Fibroblast of gingiva (primary cell): ENCODE results near the gene OR2T5.
"Not testable (repeated sequence)": the region's sequence is repeated elsewhere in the genome, so short reads cannot be mapped to it uniquely, and the experiment has no call there.

ENCODE experiments used
- DNase-seq: peaks from one replicate; pipeline ENCODE4 v3.0.0-alpha.2; 2011; ENCODE audit warnings: low read depth

Gene OR2T5, protein sequence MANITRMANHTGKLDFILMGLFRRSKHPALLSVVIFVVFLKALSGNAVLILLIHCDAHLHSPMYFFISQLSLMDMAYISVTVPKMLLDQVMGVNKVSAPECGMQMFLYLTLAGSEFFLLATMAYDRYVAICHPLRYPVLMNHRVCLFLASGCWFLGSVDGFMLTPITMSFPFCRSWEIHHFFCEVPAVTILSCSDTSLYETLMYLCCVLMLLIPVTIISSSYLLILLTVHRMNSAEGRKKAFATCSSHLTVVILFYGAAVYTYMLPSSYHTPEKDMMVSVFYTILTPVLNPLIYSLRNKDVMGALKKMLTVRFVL

GRCh38 chr1:248488289-248488688 is at the start of gene OR2T5:
Gene OR2T5, plus strand, starts transcription at chr1:248488589. Its CDS starts 0 bp downstream, at chr1:248488589.
- DNase-seq: not testable (repeated sequence)

DNA sequence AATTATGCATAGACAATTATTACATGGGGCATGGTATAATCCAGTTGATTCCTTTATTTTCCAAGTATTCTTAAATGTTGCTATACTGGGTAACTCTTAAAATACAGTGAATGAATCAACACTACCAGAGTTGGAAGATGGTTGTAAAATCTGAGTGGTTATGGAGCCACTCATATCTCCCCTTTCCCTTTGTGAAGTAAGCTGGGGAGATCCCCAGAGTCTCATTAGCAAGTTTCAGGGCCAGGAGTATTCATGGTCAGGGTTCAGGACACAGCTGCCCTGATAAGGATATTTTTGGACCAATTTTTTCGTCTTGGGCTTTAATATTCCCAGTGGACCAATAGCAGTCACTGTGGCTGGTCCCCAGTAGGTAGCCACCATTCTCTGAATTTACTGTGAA is 49.7 kb upstream of the OR2T5 start:
- not testable (repeated sequence) for DNase-seq

GRCh38 chr1:248439283-248439682 is 49.1 kb upstream of the OR2T5 start:
- DNase-seq: not testable (repeated sequence)

- not testable (repeated sequence) for DNase-seq
Measured at GRCh38 chr1:248442500-248443277, 45.7 kb upstream of the OR2T5 start.

DNA sequence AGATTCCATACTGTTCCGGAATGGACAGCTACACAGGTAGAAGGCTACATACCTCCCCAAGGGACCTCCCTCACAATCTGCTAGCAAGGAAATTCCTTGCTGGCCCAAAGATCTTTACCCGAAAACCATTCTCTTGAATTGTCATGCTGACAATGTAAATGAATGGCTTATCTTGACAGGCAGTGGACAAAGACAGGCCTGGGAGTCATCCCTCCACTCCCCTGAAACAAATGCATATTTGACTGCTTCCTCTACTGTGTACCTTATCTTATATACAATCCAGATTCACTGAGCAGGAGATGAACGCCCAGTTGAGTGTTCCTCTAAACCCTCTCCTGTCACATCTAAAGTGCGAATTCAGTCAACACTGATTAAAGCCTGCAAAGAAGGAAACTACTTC is 43.8 kb upstream of the OR2T5 start:
- DNase-seq: not testable (repeated sequence)

DNA sequence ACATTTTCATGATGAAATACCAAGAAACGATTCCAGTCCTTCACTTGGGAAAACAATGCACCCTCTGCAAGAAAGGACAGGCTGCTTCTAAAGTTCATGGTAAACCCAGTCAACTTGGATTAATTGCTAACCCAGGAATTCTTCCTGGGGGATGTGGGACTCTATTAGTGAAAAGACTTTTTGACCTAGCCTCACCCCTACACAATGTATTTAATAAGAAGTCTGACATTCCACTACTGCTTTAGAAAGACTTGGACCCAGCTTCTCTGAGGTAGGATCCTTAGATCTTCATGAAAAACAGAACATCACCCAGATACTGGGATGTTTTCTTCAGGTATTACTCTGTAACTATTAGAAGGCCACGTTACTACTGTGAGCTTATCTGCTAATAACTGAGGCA is 43.0 kb upstream of the OR2T5 start, which contains the start of gene OR2T2:
TSS of gene OR2T2 (plus strand) at position 239 of the 400 bp plus-strand sequence. CDS start 7,161 bp downstream, outside the sequence.
- DNase-seq: not testable (repeated sequence)

GRCh38 chr1:248448409-248449074 is 39.8 kb upstream of the OR2T5 start:
- not testable (repeated sequence) for DNase-seq

GRCh38 chr1:248449821-248450465 is 38.4 kb upstream of the OR2T5 start:
- not testable (repeated sequence) for DNase-seq

DNA sequence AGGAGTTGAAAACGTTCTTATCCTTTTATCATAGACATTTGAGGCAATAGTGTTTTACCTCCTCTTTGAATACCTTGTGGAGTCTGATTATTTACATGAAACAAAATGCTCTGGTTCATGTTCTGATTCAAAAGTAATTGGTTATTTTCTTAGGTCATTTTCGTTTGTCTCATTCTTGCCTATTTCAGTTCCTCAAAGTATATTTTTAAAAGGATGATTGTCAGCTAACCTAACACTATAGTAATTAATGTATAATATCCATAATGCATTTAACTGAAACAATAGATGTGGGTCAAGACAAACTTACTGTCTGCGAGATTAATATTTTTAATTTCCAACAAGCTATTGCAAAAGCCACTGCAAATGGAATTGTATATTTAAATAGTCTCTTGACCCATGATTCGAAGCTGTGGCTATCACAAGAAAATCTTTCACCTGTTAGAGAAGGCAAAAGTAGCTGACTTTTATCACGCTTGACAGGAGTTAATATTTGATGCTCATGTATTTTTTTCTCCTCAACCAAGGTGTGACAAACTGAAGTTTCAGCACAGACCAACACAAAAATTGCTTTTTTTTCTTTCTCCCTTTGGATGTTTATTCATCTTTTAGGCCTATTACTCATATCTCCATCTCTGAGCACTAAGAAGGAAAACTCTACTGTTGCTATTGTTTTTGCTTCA is 37.8 kb upstream of the OR2T5 start:
- DNase-seq: not testable (repeated sequence)

DNA sequence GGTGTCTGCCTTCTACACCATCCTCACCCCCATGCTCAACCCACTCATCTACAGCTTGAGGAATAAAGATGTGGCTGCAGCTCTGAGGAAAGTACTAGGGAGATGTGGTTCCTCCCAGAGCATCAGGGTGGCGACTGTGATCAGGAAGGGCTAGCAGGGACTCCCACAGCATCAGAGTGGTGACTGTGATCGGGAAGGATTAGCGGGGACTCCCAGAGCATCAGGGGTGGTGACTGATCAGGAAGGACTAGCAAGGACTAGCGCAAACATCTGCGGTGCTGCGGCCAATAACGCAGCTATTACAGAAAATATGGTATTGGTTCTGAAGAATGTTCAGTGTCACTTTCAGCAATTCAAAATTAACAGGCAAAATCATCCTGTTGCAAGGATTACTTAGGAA is 34.8 kb upstream of the OR2T5 start:
- DNase-seq: not testable (repeated sequence)

GRCh38 chr1:248455045-248455444 is 33.3 kb upstream of the OR2T5 start:
- not testable (repeated sequence) for DNase-seq

- not testable (repeated sequence) for DNase-seq
Measured at GRCh38 chr1:248456635-248457034, 31.8 kb upstream of the OR2T5 start.

- DNase-seq: not testable (repeated sequence)
Measured at GRCh38 chr1:248459117-248459516, 29.3 kb upstream of the OR2T5 start.

GRCh38 chr1:248471154-248471553 is 17.2 kb upstream of the OR2T5 start:
- DNase-seq: no peak

DNA sequence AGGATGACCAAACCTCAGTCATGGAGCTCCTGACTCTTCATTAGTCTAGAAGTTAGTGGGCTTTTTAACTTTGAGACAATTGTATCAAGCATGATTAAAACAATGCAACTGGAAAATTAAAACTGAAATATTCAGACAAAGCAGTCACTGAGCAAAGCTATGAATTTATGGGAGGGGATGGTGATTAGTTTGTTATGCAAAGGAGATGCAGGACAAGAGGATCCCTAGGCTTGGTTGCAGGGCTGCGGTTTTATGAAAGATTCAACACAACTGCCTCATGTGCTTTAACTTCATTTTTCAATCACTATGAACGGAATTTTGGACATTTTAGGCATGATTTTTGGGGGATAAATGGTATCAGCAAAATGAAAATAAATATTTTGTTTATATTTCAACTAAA is 16.3 kb upstream of the OR2T5 start:
- not testable (repeated sequence) for DNase-seq

DNA sequence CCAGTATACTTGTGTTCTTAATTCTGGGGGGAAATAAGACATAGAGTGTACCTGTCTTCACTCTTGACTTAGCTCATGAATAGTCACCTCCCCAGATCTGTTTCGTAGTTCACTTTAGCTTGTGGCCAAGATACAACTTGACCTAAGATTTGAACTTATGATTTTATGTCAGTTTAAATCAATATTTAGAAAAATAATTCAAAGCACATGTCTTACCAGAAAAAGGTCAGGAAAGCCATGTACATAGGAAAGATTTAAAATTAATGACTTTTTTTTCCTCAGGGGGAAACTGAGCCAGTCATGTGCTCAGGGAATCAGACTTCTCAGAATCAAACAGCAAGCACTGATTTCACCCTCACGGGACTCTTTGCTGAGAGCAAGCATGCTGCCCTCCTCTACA is 15.3 kb upstream of the OR2T5 start, which contains the start of gene OR2T3:
TSS of gene OR2T3 (plus strand) at position 301 of the 400 bp plus-strand sequence. CDS start at position 301, 0 bp downstream.
- DNase-seq: not testable (repeated sequence)

- not testable (repeated sequence) for DNase-seq
Measured at GRCh38 chr1:248475660-248476059, 12.7 kb upstream of the OR2T5 start.

GRCh38 chr1:248481686-248482579 is 6.5 kb upstream of the OR2T5 start:
- DNase-seq: not testable (repeated sequence)

DNA sequence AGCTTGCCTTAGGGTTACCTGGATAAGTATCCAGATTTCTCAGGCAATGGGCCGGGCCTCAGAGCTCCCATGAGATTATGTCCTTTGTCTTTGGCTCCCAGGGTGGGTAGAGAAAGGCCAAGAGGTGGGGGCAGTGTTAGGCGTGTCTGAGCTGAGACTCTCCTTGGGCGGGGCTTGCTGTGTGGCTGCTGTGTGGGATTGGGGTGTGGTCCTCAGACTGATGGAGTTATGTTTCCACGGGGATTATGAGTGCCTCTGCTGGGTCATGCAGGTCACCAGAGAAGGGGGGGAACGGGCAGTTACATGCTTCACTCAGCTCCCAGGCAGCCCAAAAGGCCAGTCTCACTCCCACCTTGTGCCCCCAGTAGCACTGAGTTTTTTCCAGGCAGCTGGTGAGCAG is 8.3 kb downstream of the OR2T5 start:
- not testable (repeated sequence) for DNase-seq
